DMS 273 treated with DMSO at 0.1 percent for 48 hours (cell line): ENCODE results near the gene SLC31A1.

ENCODE experiments used
- DNase-seq: peaks from one replicate; lab custom pipeline; 2025; lab: John Stamatoyannopoulos, UW

The SLC31A1 gene

DNA sequence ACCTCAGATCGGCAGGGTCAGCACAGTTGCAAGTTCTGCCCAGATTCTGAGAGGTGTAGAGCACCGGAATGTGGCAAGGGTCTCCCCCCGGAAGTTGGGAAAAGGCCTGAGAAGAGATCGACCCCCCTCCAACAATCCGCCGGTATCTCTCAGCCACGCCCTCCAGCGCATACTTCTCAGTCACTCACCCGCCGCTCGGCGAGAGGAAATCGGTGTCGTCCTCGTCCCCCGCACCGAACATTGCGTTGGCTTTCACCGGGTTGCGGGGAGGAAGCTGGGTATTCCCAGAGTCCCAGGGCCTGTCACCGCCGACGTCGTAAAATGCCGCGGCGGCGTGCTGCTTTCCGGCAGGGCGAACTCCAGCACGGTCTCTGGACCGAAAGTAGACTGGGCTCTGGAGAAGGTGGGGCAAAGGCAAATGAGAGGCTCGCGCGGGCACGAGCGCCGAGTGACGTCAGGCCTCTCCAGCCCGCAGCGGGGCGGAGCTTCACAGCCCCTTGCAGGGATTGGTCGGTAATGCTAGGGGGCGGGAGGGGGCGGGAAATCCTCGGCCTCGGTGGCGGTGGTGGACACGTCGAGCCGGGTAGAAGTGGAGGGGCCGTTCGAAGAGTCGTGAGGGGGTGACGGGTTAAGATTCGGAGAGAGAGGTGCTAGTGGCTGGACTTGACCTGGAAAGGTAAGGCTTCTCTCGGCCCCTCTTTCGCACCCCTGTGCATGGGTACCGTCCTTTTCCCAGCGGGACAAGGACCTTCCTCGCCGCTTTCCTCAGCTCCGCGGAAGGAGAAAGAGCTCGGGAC is at the start of gene SLC31A1, which contains the start of gene FKBP15:
Gene SLC31A1, plus strand, starts transcription at position 542 of the 797 bp plus-strand sequence. CDS start 34,605 bp downstream, outside the sequence.
Gene FKBP15, minus strand, starts transcription at position 275 of the 797 bp plus-strand sequence. Its CDS starts 34 bp downstream, at position 241.
- peak; percentile 93 for DNase-seq

DNA sequence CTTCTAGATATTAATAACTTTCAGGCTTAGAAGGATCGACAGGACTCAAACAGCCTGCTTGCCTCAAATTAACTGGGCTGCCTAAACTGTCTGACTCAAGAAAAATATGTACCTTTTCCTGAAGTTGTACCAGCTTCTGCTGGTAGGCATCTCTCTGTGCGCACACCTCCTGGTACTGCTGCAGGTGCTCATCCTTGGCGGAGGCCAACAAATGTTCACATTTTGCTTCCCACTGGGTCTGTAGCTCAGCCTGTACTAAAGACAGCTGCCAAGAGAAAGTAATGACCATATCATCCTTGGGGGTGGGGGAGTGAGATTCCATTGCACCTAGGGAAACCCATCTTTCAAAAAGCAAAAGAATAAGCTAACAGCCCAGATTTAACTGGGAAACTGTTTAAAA is 48.0 kb upstream of the SLC31A1 start:
- no peak for DNase-seq

DNA sequence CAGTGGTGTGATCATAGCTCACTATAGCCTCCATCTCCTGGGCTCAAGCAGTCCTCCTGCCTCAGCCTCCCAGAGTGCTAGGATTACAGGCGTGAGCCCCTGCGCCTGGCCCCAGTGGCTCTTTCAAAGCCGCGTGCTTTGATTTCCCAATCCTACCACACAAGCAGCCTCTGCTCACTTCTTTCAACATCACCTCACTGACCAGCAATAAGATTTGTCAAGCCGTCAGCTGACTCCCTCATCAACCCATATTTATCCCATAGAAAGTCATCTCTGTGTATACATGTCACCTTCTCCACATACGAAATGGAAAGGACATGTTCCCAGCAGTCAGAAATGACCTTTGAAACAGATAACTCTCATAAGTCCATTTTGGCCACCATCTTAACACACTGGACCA is 44.5 kb upstream of the SLC31A1 start:
- no peak for DNase-seq

DNA sequence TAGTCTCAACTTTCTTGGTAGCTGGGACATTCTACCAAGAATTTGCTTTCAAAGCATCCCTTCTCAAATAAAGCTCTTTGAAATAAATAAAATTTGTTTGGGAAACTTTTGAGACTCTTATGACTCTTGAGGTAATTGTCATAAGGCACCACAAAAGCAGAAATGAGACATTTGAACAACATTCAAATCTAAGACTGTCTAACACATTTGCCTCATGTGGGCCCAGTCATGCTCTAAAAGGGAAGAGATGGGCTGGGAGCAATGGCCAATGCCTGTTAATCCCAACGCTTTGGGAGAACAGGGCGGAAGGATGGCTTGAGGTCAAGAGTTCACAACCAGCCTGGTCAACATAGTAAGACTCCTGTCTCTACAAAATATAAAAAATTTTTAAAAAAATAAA is 44.1 kb upstream of the SLC31A1 start:
- DNase-seq, result no peak

DNA sequence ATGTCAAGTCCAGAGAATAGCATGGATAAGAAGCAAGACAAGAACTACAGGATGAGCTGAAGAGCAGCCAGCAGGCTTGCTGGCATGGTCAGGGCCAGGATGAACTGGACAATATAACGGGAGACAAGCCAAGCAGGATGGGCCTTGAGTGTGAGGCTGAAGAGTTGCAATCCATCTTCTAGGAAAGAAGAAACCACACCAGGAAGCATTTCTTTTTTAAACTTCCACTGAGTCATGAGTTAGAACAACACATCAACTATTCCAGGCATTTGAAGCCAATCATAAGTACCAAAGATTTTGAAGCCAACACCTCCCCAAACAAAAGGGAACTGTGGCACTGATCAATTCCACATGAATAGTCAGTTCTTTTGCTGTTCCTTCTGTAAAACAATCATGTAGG is 43.3 kb upstream of the SLC31A1 start:
- no peak for DNase-seq

DNA sequence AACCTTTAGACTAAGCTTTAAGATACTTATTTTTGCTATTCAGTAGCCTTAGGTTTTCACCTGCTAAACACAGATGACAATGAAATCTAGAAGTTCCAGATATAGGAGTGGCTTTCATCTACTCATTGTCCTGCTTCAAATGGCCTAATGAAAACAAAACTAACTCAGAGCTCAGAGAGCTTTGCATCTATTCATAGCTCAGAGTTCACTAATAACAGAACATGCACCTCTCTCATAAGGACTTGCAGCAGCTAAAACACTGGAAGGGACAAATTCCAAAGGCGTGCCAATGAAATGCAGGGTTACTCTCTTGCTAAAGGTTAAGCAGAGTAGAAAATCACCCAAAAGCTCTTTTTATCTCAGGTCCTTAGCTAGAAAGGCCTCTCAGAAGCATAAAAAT is 41.5 kb upstream of the SLC31A1 start:
- no peak for DNase-seq

DNA sequence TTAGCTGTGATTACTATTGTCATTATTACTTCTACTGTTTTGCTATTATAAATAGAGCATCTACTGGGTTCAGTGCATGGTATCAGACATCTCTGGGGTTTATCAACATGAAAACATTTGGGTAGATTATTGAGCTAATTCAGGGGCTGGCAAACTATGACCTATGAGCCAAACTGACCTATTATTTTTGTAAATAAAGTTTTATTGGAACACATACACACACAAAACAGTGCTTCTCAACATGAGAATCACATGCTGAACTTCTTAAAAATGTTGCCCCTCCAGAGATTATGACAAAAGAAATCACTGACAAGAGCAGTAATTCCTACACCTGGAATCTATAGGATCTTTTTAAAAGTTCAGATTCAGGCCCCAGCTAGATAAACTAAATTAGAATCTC is 40.2 kb upstream of the SLC31A1 start:
- no peak for DNase-seq

DNA sequence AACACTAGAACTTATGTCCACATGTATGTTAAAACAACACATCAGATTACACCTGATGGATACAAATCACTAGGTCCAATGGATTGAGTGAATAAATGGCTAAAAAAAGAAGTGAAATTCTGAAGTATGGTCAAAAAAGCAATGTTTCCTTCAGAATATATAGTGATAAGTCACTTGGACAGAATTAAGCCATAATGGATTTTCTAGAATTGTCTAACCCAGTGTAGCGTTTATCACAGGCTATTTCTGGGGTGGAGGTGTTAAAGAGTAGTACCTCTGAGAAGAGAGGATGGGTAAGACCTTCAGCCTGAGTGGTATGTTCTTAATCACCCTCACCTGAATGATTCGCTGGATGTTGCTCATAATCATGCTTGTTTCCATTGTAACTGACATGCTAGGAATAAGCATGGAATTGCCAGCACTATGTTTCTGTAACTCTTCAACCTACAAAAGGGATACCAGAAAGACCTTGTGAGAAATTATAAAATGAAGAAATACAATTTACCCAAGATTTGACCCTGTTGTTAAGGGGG is 37.3 kb upstream of the SLC31A1 start:
- DNase-seq, result no peak

DNA sequence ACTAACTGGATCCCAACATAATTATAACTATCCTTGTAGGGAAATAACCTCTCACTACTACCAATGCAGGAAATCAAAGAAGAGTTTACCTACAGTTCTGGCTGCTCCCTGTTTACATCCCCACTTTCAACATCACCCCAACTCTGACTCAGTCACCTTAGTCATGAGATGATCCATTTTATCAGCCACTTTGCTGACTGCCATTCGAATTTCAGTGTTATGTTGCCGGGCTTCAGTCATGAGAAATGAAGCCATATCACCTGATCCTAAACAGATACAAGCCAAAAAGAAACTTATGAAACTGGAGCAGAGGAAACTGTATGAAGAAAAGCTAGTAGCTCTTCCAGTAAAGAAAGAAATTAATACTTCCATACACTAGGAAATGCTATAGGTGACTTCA is 36.8 kb upstream of the SLC31A1 start:
- DNase-seq, result no peak

DNA sequence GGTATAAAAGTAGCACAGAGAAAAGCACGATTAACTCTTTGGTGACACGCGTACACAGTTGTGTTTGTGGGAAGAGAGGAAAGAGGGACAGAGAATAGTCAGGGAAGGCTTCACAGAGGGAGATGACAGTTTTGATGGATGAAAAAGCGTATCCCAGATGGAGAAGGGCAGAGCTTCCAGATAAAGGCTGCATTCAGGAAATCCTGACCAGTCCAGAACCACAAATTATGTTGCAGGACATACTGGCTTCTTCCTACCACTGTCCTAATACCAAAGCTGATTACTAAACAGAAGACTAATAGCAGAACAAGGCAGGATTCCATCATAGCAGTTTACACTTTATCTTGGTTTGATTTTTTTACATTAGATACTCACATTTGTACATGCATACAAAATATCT is 36.1 kb upstream of the SLC31A1 start:
- no peak for DNase-seq

DNA sequence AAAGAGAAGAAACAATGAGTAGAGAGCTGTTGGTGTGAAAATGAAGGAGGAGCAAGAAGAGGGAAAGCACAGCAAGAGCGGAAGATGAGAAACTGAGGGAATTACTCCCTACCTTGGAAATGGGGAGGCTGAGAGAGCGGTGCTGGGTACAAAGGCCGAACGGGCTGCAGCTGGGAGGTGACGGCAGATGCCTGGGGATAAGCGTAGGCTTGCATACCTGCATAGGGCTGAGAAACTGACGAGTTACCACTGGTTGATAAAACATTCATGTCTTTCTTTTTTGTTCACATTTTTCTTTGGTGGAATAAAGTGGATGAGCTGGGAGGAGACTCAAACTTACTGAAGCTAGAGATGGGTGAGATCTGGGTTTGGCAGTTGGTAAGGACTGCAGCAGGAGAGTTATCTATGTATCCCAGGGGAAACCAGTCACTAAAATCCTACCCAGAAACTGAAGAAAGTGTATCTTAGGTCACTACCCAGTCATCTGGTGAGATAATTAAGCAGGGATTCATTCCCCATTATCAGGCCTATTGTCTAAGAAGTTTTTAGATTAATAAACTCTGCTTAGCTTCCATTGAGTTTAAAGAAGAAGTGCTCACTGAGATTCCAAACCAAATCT is 35.1 kb upstream of the SLC31A1 start:
- no peak for DNase-seq

DNA sequence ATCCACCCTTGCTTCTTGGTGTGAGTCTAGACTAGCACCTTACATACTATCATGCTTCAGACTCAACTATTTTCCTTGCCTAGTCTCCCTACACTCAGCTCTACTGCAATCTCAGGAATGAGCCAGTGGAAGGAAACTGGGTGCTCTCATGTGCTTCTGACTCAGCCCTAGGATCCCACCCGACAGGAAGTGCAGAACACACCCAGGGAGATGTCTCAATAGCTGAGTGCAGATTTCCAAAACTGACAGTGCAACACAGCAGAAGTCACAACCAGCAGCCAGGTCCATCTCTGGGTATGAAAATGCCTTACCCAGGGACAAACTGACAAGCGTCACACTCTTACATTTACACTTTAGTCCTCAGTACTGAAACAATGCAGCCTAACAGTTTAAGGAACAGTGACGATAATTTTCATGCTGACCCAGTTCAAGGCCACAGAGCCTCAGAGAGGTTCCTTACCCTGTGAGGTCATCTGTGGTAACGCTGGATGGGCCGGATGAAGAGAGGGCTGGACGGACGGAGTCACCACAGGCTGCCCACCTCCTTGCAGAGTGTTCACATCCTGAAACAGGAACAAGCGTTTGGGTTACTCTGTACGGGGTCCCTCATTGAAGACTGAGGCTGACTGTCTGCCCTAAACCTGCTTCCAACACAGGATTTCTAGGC is 33.3 kb upstream of the SLC31A1 start:
- DNase-seq, result no peak

DNA sequence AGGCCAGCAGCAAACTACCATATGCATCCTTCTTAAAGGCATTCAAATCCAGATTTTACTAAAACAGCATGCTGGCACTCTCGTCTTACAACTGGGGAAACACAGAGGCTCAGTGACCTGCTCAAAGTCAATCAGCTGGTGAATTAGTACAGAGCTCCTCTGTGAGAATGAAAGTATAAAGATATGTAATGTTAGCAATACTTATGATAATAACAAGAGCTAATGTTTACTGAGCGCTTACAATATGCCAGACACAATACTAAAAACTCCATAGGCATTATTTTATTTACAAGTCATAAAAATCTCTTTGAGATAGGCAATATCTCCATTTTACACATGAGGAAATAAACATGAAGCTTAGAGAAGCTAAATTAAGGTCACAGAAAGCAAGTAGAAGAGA is 28.9 kb upstream of the SLC31A1 start:
- no peak for DNase-seq

DNA sequence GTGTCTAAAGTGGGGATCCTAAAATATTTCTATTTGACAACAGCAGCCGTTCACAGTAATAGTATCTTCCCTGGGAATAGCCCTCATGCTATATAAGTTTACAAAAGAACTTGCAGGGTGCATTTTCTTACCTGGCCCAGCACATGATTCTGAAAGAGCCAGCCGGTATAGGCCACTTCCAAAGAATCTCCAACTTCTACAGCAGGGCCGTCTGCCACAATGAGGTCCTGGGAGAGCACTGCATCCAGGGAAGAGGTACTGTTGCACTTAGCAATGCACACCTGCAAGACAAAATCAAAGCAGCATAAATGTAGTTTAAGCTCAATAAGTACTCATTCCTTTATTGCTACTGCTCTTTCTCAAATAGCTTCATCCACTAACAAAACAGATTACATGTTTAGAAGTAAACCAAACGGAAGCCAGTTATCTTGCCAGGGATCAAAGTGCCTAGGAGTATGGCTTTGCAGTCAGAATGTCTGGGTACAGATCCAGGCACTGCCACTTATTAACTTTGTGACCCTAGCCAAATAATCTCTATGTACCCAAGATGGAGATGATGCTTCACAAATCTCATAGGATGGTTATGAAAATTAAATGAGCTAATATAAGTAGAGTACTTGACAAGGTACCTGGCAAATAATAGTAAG is 21.5 kb upstream of the SLC31A1 start:
- DNase-seq, result no peak

DNA sequence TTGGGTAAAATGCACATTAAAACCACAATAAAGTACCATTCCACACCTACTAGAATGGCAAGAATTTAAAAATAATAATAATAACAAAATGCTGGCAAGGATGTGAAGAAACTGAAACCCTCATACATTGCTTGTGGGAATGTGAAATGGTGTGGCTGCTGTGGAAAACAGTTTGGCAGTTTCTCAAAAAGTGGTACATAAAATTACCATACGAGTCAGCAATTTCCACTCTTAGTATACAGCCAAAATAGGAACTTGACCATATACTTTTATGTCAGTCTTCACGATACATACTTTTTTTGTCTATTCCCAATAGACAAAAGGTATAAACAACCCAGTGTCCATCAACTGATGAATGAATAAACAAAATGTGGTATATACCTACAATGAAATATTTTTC is 15.9 kb upstream of the SLC31A1 start:
- DNase-seq, result no peak

DNA sequence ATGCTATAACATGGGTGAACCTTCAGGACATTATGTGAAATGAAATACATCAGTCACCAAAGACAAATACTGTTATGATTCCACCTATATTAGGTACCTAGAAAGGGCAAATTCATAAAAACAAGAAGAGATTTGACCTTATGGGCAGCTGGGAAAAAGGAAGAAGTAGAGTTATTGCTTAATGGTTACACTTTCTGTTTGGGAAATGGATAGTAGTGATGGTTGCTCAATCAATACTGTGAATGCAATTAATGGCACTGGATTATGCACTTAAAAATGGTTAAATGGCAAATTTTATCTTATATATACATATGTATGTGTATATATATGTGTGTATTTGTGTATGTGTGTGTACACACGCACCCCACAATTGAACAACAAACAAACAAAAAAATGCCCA is 15.5 kb upstream of the SLC31A1 start:
- DNase-seq, result no peak

DNA sequence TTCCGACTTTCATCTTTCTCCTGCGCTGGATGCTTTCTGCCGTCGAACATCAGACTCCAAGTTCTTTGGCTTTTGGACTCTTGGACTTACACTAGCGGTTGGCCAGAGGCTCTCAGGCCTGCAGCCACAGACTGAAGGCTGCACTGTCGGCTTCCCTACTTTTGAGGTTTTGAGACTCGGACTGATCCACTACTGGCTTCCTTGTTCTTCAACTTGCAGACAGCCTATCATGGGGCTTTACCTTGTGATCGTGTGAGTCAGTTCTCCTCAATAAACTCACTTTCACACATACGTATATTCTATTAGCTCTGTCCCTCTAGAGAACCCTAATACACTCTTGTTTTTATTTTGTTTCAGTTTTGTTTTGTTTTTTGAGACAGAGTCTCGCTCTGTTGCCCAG is 10.5 kb upstream of the SLC31A1 start:
- DNase-seq, result no peak

DNA sequence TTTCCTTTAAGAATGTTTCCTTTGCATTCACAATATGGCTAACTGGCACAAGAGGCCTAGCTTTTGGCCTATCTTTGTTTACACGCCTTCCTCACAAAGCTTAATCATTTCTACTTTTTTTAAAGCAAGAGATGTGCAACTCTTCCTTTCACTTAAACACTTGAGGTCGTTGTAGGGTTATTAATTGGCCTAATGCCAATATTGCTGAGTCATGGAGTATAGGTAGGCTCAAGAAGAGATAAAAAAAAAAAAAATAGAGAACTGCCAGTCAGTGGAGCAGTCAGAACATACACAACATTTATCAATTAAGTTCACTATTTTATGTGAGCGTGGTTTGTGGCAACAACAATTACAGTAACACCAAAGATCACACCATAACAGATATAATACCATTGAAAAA is 6.2 kb upstream of the SLC31A1 start:
- DNase-seq, result no peak

DNA sequence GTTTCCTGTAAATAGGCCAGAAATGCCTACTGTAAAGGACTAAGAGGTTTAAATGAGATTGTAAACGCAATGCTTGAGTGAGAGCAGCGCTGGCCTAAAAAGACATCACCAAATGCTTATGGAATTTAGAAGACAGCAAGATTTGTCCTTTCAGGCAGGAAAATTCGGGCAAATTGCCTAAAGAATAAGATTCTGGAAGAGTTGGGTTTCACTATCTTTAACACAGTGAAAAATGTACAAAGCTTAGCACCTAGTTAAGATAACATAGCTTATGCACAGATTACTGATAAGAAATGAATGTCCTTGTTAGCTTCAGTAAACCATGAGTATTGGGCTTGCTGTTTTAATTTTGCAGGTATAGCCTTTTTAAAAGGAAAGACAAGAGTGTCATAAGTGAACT is 4.9 kb upstream of the SLC31A1 start:
- no peak for DNase-seq

DNA sequence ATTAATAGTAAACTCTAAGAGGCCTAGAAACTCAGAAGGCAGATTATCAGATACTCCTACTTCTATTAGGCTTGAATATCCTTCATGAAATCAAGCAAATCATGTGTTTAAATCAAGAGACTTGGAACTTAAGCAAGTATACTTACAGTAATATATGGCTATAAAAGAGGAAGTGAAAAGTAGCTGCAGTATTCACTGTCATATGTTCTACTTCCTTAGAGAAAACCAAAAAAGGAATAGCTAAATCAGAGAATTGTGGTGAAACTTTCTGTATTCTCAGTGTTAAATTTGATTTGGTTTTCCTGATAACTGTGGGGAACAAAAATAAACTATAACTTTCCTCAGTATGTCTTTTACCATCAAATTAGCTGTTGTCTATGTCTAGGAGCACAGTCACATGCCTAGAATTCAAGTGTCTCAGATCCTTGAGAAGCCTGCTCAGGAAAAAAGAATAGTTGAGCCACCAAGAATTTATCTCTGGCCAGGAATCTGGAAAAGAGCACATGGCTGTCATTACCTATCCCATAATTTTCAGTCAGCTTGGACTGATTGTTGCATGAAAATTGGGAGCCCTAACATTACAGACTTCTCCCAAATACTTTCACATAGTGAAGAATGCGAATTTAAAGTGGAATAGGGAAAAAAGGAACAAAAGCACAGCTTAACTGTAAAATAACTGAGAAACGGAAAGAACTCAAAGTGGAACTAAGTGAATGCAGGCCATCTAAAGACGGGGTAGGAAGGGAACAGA is 2.0 kb upstream of the SLC31A1 start:
- no peak for DNase-seq

DNA sequence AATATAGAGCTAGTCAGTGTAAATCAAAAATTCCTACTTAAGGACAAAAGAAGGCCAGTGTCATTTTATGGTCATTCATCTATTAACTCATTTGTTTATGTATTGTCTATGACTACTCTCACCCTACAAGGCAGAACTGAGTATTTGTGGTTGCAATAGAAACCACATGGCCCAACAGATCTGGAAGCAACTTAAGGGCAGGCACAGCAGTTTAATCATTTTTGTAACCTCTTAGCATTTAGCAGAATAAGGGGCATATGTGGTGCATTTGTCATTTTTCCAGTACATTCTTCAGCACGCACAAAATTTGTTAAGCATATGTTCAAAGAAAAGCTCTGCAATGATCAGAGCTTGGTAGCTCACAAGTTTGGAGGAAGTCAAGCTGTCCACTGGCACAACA is 1.4 kb upstream of the SLC31A1 start:
- no peak for DNase-seq
